Measurements from ENCODE around the gene LHX3.

LHX3 gene

DNA sequence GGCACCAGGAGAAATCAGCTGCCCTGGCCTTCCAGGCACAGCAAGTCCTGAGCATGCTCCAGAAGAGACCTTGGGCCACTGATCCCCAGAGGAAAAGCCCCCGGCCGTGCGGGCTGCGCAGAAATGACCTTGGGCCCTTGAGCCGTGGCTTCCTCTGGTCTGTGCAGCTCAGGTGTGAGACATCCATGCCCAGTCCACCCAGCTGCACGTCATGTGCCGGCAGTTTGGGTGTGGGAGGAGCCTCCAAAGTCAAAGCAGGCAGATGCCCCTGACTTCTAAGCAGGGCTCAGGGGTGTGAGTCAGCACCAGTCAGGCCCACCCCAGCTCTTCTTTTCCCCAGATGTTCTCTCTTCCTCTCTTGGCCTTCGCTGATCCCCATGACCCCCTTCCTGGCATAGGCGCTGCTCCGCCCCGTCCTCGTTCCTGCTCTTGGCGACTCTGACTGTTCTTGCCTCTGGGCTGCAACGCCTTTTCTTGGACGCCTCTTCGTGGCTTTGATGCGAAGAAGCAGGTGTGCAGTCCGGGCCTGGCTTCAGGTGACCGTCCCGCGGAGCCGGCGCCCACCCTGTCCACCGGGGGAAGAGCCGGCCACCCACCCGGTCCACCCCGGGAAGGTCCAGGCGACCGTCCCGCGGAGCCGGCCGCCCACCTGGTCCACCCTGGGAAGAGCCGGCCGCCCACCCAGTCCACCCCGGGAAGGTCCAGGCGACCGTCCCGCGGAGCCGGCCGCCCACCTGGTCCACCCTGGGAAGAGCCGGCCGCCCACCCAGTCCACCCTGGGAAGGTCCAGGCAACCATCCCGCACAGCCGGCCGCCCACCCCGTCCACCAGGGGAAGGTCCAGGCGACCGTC lies 46.6 kb upstream of the LHX3 start:
- Histone ChIP-seq H3K27ac (replicated peaks) (no peak overlapping the region), H3K4me3 (replicated peaks; ENCODE audit: insufficient read depth, low read length) (no peak overlapping the region), H3K27me3 (ENCODE audit: insufficient read depth, poor library complexity, severe bottlenecking) (peaks cover 4% of the 10 kb centered on the region)
- TF ChIP-seq SPI1 (IDR thresholded peaks at IDR 0.05; ENCODE audit: borderline replicate concordance, low read depth) (no peak), POLR2AphosphoS5 (IDR thresholded peaks at IDR 0.05; ENCODE audit: low read depth) (no peak), GABPA (IDR thresholded peaks at IDR 0.05; ENCODE audit: low read depth) (no peak)
- TF ChIP-seq, protein P1, sequence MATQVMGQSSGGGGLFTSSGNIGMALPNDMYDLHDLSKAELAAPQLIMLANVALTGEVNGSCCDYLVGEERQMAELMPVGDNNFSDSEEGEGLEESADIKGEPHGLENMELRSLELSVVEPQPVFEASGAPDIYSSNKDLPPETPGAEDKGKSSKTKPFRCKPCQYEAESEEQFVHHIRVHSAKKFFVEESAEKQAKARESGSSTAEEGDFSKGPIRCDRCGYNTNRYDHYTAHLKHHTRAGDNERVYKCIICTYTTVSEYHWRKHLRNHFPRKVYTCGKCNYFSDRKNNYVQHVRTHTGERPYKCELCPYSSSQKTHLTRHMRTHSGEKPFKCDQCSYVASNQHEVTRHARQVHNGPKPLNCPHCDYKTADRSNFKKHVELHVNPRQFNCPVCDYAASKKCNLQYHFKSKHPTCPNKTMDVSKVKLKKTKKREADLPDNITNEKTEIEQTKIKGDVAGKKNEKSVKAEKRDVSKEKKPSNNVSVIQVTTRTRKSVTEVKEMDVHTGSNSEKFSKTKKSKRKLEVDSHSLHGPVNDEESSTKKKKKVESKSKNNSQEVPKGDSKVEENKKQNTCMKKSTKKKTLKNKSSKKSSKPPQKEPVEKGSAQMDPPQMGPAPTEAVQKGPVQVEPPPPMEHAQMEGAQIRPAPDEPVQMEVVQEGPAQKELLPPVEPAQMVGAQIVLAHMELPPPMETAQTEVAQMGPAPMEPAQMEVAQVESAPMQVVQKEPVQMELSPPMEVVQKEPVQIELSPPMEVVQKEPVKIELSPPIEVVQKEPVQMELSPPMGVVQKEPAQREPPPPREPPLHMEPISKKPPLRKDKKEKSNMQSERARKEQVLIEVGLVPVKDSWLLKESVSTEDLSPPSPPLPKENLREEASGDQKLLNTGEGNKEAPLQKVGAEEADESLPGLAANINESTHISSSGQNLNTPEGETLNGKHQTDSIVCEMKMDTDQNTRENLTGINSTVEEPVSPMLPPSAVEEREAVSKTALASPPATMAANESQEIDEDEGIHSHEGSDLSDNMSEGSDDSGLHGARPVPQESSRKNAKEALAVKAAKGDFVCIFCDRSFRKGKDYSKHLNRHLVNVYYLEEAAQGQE (IDR thresholded peaks at IDR 0.05; ENCODE audit: insufficient replicate concordance, low read depth), result no peak
- TF ChIP-seq, protein P2, sequence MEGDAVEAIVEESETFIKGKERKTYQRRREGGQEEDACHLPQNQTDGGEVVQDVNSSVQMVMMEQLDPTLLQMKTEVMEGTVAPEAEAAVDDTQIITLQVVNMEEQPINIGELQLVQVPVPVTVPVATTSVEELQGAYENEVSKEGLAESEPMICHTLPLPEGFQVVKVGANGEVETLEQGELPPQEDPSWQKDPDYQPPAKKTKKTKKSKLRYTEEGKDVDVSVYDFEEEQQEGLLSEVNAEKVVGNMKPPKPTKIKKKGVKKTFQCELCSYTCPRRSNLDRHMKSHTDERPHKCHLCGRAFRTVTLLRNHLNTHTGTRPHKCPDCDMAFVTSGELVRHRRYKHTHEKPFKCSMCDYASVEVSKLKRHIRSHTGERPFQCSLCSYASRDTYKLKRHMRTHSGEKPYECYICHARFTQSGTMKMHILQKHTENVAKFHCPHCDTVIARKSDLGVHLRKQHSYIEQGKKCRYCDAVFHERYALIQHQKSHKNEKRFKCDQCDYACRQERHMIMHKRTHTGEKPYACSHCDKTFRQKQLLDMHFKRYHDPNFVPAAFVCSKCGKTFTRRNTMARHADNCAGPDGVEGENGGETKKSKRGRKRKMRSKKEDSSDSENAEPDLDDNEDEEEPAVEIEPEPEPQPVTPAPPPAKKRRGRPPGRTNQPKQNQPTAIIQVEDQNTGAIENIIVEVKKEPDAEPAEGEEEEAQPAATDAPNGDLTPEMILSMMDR (IDR thresholded peaks at IDR 0.05; ENCODE audit: insufficient read depth, low read length), result no peak
- no peak for DNase-seq (ENCODE audit: low read depth in 1 of 2, low spot score in 1 of 2)

DNA sequence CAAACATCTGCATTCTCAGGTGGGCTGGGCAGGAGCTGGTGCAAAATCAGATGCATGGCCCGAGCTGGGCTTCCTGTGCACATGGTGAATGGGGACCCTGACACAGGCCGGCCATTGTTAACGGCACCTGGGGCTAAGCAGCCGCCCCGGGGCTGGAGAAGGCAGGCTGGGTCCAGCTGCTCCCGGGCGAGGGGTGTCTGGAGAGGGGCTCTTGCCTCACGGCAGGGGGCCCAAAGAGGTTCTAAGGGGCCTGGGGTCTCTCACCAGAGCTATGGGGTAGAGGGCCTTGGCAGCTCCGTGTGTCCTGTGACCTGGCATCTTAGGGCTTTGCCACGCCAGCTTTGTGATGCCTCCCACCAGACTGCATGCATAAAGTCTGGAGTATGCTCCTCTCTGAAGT lies 45.7 kb upstream of the LHX3 start:
- Histone ChIP-seq H3K27me3 (ENCODE audit: insufficient read depth, poor library complexity, severe bottlenecking) (peaks cover 4% of the 10 kb centered on the region), H3K27ac (replicated peaks) (no peak overlapping the region), H3K4me3 (replicated peaks; ENCODE audit: insufficient read depth, low read length) (no peak overlapping the region)
- DNase-seq (ENCODE audit: low read depth in 1 of 2, low spot score in 1 of 2), result no peak
- TF ChIP-seq POLR2AphosphoS5 (IDR thresholded peaks at IDR 0.05; ENCODE audit: low read depth), result no peak
- no peak for TF ChIP-seq SPI1 (IDR thresholded peaks at IDR 0.05; ENCODE audit: borderline replicate concordance, low read depth)
- TF ChIP-seq, protein P2 (IDR thresholded peaks at IDR 0.05; ENCODE audit: insufficient read depth, low read length), result no peak
- TF ChIP-seq, protein P1 (IDR thresholded peaks at IDR 0.05; ENCODE audit: insufficient replicate concordance, low read depth), result no peak
- no peak for TF ChIP-seq GABPA (IDR thresholded peaks at IDR 0.05; ENCODE audit: low read depth)

DNA sequence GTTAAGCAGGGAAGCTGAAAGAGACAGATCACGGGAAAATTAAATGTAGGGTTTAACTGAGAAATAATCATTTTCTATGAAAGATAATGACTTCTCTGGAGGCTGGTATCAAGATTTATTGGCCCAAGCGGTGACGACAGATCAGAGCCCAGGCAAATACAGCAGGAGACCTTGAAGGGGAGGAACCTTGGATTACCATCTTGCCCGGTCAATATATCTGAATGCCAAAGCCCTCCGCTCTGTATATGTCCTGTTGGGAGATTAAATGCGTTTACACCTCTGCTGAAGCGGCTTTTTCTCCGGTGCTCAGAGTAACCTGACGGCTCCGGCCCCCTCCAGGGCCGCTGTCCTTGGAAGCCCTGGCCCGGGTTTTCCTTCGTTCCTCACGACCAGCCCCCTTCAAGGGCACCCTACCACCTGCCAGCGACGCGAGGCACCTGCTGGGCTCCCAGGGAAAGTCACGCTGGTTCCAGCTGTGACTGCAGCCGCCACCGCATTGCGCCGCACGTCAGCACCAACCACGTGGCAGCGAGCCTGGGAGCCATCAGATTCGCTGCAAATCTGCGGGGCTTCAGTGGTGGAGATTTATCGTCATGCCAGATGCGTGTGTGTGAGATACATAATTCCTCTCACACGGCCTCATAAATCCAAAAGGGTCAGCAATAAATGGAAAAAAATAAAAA lies 45.1 kb upstream of the LHX3 start:
- TF ChIP-seq GABPA (IDR thresholded peaks at IDR 0.05; ENCODE audit: low read depth) (no peak), POLR2AphosphoS5 (IDR thresholded peaks at IDR 0.05; ENCODE audit: low read depth) (no peak), SPI1 (IDR thresholded peaks at IDR 0.05; ENCODE audit: borderline replicate concordance, low read depth) (no peak)
- TF ChIP-seq, protein P1 (IDR thresholded peaks at IDR 0.05; ENCODE audit: insufficient replicate concordance, low read depth), result no peak
- TF ChIP-seq, protein P2 (IDR thresholded peaks at IDR 0.05; ENCODE audit: insufficient read depth, low read length), result no peak
- Histone ChIP-seq H3K27ac (replicated peaks) (no peak overlapping the region), H3K4me3 (replicated peaks; ENCODE audit: insufficient read depth, low read length) (no peak overlapping the region), H3K27me3 (ENCODE audit: insufficient read depth, poor library complexity, severe bottlenecking) (peaks cover 4% of the 10 kb centered on the region)
- DNase-seq (ENCODE audit: low read depth in 1 of 2, low spot score in 1 of 2), result no peak
